ENCODE measurements around the gene DNTT. TPM values are rescaled to one million over a fixed set of nuclear protein-coding genes. Genes with fewer than 3 reads are reported as not detected.

The DNTT gene
- not detected for total RNA-seq
- polyA plus RNA-seq, result not detected
- long read RNA-seq, donor 1, result 0 reads
- long read RNA-seq, donor 2, result 0 reads
- long read RNA-seq, donor 3, result 0 reads
- long read RNA-seq, donor 4, result 0 reads

GRCh38 chr10:96304230-96304629, at the start of gene DNTT:
DNTT (plus strand) TSS chr10:96304434; CDS start chr10:96304498, 64 bp downstream.
- Histone ChIP-seq H3K4me3 (ENCODE audit: low read length) (no peak within 1 kb of the TSS), H3K27ac (ENCODE audit: low read length) (no peak within 1 kb of the TSS), H3K4me1 (ENCODE audit: control insufficient read depth, insufficient read depth, low read length) (peaks cover 3% of the 10 kb centered on the region), H3K27me3 (ENCODE audit: control insufficient read depth, insufficient read depth) (no peaks in the 10 kb centered on the region), H3K9me3 (ENCODE audit: control insufficient read depth, low read length) (no peaks in the 10 kb centered on the region)
- 84% methylated on average over 8 of the region's 8 CpGs for WGBS
- no peak for DNase-seq
- no peak for ATAC-seq
- intact Hi-C loops (cut with DNase I), result no loop called here

DNA sequence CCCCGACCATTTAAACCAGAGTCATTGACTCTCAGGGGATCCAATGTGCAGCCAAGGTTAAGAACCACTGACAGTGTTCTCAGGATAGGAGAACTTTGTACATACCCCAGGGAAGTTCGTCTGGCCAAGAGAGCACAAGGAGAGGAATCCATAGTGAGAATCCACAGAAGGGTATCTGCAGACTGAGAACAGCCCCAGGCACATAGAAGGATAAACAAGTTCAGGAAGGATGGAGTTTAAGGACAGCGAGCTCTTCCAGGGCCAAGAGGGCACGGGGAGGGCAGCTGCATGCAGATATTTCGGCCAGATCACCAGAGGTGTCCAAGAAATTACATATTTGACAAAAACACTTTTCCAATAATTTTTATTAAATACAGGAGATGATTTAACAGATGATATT, 49.3 kb upstream of the DNTT start:
- H3K9me3 ChIP-seq (ENCODE audit: control insufficient read depth, low read length), result no peaks in the 10 kb centered on the region
- H3K4me1 ChIP-seq (ENCODE audit: control insufficient read depth, insufficient read depth, low read length), result peaks cover 3% of the 10 kb centered on the region
- 70% methylated on average over 5 of the region's 5 CpGs for WGBS
- DNase-seq (no peak), ATAC-seq (no peak)
- H3K27ac ChIP-seq (ENCODE audit: low read length), result no peak overlapping the region
- no peaks in the 10 kb centered on the region for H3K27me3 ChIP-seq (ENCODE audit: control insufficient read depth, insufficient read depth)
- H3K4me3 ChIP-seq (ENCODE audit: low read length), result no peak overlapping the region
- intact Hi-C loops (cut with DNase I), result no loop called here

- H3K4me1 ChIP-seq (ENCODE audit: control insufficient read depth, insufficient read depth, low read length), result peaks cover 3% of the 10 kb centered on the region
- intact Hi-C loops (cut with DNase I), result no loop called here
- ATAC-seq, result no peak
- no peaks in the 10 kb centered on the region for H3K27me3 ChIP-seq (ENCODE audit: control insufficient read depth, insufficient read depth)
- no peaks in the 10 kb centered on the region for H3K9me3 ChIP-seq (ENCODE audit: control insufficient read depth, low read length)
- no peak for DNase-seq
- H3K27ac ChIP-seq (ENCODE audit: low read length), result no peak overlapping the region
- no peak overlapping the region for H3K4me3 ChIP-seq (ENCODE audit: low read length)
- 73% methylated on average over 6 of the region's 6 CpGs for WGBS
Measured at GRCh38 chr10:96255549-96256333, 48.5 kb upstream of the DNTT start.

DNA sequence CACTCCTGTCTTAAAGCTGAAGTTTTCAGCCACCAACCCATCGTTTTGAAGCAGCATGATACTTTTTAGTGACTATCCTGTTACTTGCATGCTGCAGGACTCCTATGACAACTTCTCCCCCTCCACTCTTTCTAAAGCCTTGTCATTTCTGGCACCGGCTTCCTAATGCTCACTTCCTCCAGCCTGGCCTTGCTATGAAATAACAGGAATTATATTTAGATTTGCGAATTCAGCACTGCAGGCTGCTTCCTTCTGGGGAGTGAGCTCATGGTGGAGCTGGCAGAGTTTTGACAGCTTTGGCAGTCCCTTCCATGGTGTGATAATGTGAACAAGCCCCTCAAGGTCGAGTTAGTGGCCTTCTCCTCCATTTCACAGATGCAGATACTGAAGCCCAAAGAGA, 46.3 kb upstream of the DNTT start:
- Histone ChIP-seq H3K27me3 (ENCODE audit: control insufficient read depth, insufficient read depth) (no peaks in the 10 kb centered on the region), H3K27ac (ENCODE audit: low read length) (no peak overlapping the region), H3K9me3 (ENCODE audit: control insufficient read depth, low read length) (no peaks in the 10 kb centered on the region), H3K4me1 (ENCODE audit: control insufficient read depth, insufficient read depth, low read length) (peaks cover 6% of the 10 kb centered on the region), H3K4me3 (ENCODE audit: low read length) (no peak overlapping the region)
- WGBS, result 15% methylated on average over 4 of the region's 4 CpGs
- ATAC-seq, result peak; percentile 73 to 80
- peak in 2 of 3 donors; percentile 55 to 58 for DNase-seq
- intact Hi-C loops (cut with DNase I), result no loop called here

- peaks cover 6% of the 10 kb centered on the region for H3K4me1 ChIP-seq (ENCODE audit: control insufficient read depth, insufficient read depth, low read length)
- ATAC-seq, result peak in 1 of 2 donors; percentile 11
- no peak overlapping the region for H3K27ac ChIP-seq (ENCODE audit: low read length)
- no peaks in the 10 kb centered on the region for H3K9me3 ChIP-seq (ENCODE audit: control insufficient read depth, low read length)
- DNase-seq, result peak in 1 of 3 donors; percentile 42
- intact Hi-C loops (cut with DNase I), result no loop called here
- H3K4me3 ChIP-seq (ENCODE audit: low read length), result no peak overlapping the region
- no peaks in the 10 kb centered on the region for H3K27me3 ChIP-seq (ENCODE audit: control insufficient read depth, insufficient read depth)
- 69% methylated on average over 6 of the region's 6 CpGs for WGBS
Measured at GRCh38 chr10:96259150-96259549, 45.1 kb upstream of the DNTT start.

DNA sequence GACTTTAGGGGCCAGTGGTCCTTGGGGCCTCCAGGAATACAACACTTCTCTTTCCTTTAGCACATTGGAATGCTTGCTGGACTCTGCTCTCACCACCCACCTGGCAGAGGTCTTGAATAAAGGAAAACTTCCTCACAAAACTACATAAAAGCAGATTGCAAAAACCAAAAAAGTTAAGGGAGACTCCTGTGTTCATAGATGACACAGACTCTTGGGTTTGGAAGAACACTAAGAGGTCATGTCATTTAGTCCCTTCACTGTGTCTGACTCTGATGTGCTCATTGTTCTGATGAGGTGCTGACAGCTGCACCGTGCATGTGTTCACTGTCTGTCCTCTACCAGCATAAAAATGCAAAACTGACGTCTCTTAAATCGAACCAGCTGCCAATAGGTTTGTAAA, 44.2 kb upstream of the DNTT start:
- Histone ChIP-seq H3K9me3 (ENCODE audit: control insufficient read depth, low read length) (no peaks in the 10 kb centered on the region), H3K4me1 (ENCODE audit: control insufficient read depth, insufficient read depth, low read length) (peaks cover 6% of the 10 kb centered on the region), H3K27me3 (ENCODE audit: control insufficient read depth, insufficient read depth) (no peaks in the 10 kb centered on the region), H3K27ac (ENCODE audit: low read length) (no peak overlapping the region), H3K4me3 (ENCODE audit: low read length) (no peak overlapping the region)
- DNase-seq (peak in 1 of 3 donors; percentile 53), ATAC-seq (peak; percentile 60 to 70)
- 37% methylated on average over 3 of the region's 3 CpGs for WGBS
- intact Hi-C loops (cut with DNase I), result no loop called here

DNA sequence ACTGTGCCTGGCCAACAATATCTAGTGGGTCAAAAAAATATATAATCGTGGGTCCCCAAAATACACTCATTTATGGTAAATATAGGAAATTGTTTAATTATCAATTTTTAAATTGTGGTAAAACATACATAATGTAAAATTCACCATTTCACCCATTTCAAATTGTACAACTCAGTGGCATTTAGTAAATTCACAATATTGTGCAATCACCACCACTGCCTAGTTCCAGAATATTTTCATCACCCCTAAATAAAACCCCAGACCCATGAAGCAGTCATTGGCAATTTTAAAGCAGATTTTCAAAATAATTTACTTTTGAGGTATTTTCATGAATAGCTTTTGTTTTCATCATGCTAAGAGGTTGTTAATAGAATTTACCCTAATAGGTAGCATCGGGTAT, 43.1 kb upstream of the DNTT start:
- 88% methylated on average over 2 of the region's 2 CpGs for WGBS
- ATAC-seq (no peak), DNase-seq (no peak)
- H3K27ac ChIP-seq (ENCODE audit: low read length), result no peak overlapping the region
- no peaks in the 10 kb centered on the region for H3K27me3 ChIP-seq (ENCODE audit: control insufficient read depth, insufficient read depth)
- intact Hi-C loops (cut with DNase I), result no loop called here
- peaks cover 6% of the 10 kb centered on the region for H3K4me1 ChIP-seq (ENCODE audit: control insufficient read depth, insufficient read depth, low read length)
- H3K4me3 ChIP-seq (ENCODE audit: low read length), result no peak overlapping the region
- no peaks in the 10 kb centered on the region for H3K9me3 ChIP-seq (ENCODE audit: control insufficient read depth, low read length)

DNA sequence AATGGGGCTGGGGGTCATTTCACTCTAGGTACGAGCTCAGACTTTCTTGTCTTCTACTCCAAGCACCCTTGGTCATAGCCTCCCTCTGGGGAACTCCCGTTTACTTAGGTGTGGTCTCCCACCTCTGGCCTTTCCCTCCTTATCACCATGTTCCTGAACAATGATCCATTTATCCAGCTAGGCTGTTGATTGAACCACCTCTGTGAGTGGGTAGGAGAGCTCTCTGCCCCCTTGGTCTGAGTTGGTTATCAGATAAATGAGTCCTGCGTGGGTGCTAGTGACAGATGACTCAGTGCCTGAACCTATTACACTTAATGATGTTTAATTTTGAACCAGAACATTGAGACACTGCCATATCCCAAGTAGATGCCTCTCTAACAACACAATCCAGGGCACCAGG, 42.3 kb upstream of the DNTT start:
- WGBS, result 62% methylated on average over 3 of the region's 3 CpGs
- intact Hi-C loops (cut with DNase I), result no loop called here
- Histone ChIP-seq H3K27me3 (ENCODE audit: control insufficient read depth, insufficient read depth) (no peaks in the 10 kb centered on the region), H3K4me3 (ENCODE audit: low read length) (no peak overlapping the region), H3K4me1 (ENCODE audit: control insufficient read depth, insufficient read depth, low read length) (peaks cover 6% of the 10 kb centered on the region), H3K9me3 (ENCODE audit: control insufficient read depth, low read length) (no peaks in the 10 kb centered on the region), H3K27ac (ENCODE audit: low read length) (no peak overlapping the region)
- DNase-seq (no peak), ATAC-seq (no peak)

- intact Hi-C loops (cut with DNase I), result no loop called here
- Histone ChIP-seq H3K9me3 (ENCODE audit: control insufficient read depth, low read length) (no peaks in the 10 kb centered on the region), H3K4me1 (ENCODE audit: control insufficient read depth, insufficient read depth, low read length) (peaks cover 3% of the 10 kb centered on the region), H3K27ac (ENCODE audit: low read length) (no peak overlapping the region), H3K27me3 (ENCODE audit: control insufficient read depth, insufficient read depth) (no peaks in the 10 kb centered on the region), H3K4me3 (ENCODE audit: low read length) (no peak overlapping the region)
- DNase-seq (no peak), ATAC-seq (no peak)
- WGBS, result 85% methylated on average over 4 of the region's 4 CpGs
Measured at GRCh38 chr10:96263176-96263575, 41.1 kb upstream of the DNTT start.

GRCh38 chr10:96263669-96264068, 40.6 kb upstream of the DNTT start:
- H3K9me3 ChIP-seq (ENCODE audit: control insufficient read depth, low read length), result no peaks in the 10 kb centered on the region
- H3K4me1 ChIP-seq (ENCODE audit: control insufficient read depth, insufficient read depth, low read length), result peaks cover 3% of the 10 kb centered on the region
- H3K4me3 ChIP-seq (ENCODE audit: low read length), result no peak overlapping the region
- no peaks in the 10 kb centered on the region for H3K27me3 ChIP-seq (ENCODE audit: control insufficient read depth, insufficient read depth)
- DNase-seq (no peak), ATAC-seq (peak in 1 of 2 donors; percentile 27)
- intact Hi-C loops (cut with DNase I), result no loop called here
- 78% methylated on average over 4 of the region's 4 CpGs for WGBS
- H3K27ac ChIP-seq (ENCODE audit: low read length), result no peak overlapping the region

GRCh38 chr10:96264938-96265337, 39.3 kb upstream of the DNTT start:
- Histone ChIP-seq H3K27me3 (ENCODE audit: control insufficient read depth, insufficient read depth) (no peaks in the 10 kb centered on the region), H3K4me3 (ENCODE audit: low read length) (no peak overlapping the region), H3K27ac (ENCODE audit: low read length) (no peak overlapping the region), H3K9me3 (ENCODE audit: control insufficient read depth, low read length) (no peaks in the 10 kb centered on the region), H3K4me1 (ENCODE audit: control insufficient read depth, insufficient read depth, low read length) (peaks cover 3% of the 10 kb centered on the region)
- intact Hi-C loops (cut with DNase I), result no loop called here
- DNase-seq (no peak), ATAC-seq (no peak)
- 96% methylated on average over 4 of the region's 4 CpGs for WGBS
